Glutamatergic neuron (in vitro differentiated cells): ENCODE data around the gene LDLRAD1. TPM values are rescaled to one million over a fixed set of nuclear protein-coding genes. Genes with fewer than 3 reads are reported as not detected.
"Not testable (repeated sequence)": the region's sequence is repeated elsewhere in the genome, so short reads cannot be mapped to it uniquely, and the experiment has no call there.

Source experiments
- DNase-seq: peaks from one replicate; pipeline ENCODE4 v3.0.0; 2022
- H3K27ac Mint-ChIP-seq: one replicate; pipeline ENCODE4 v1.8.0; 2020; ENCODE audit warnings: mild to moderate bottlenecking, mixed read lengths, inconsistent platforms; ENCODE audit not compliant: unreplicated experiment
- H3K27me3 Mint-ChIP-seq: one replicate; pipeline ENCODE4 v1.8.0; 2020; ENCODE audit warnings: mild to moderate bottlenecking, moderate library complexity, mixed read lengths, inconsistent platforms; ENCODE audit not compliant: unreplicated experiment
- H3K36me3 Mint-ChIP-seq: one replicate; pipeline ENCODE4 v1.8.0; 2020; ENCODE audit warnings: mild to moderate bottlenecking, mixed read lengths, inconsistent platforms; ENCODE audit not compliant: unreplicated experiment
- H3K4me1 Mint-ChIP-seq: one replicate; pipeline ENCODE4 v1.8.0; 2020; ENCODE audit warnings: mild to moderate bottlenecking, low read depth, mixed read lengths, inconsistent platforms; ENCODE audit not compliant: unreplicated experiment
- H3K4me3 Mint-ChIP-seq: one replicate; pipeline ENCODE4 v1.8.0; 2020; ENCODE audit warnings: mild to moderate bottlenecking, mixed read lengths, inconsistent platforms; ENCODE audit not compliant: unreplicated experiment
- H3K9me3 Mint-ChIP-seq: one replicate; pipeline ENCODE4 v1.8.0; 2020; ENCODE audit warnings: mild to moderate bottlenecking, moderate library complexity, mixed read lengths, inconsistent platforms; ENCODE audit not compliant: unreplicated experiment
- total RNA-seq: library from RNA; stranded (reverse); fragmentation: NEBNext Ultra II Directional; extraction: Animal tissue kit (Norgen Biotek cat#: 25700); gene quantifications from one replicate; pipeline ENCODE4 v1.2.1, GENCODE V29; 2021; ENCODE audit not compliant: unreplicated experiment
- TF ChIP-seq, protein P1 (sequence below): fragments of 200-600 bp; sonication (generic); IDR thresholded peaks from one replicate; pipeline ENCODE4 v1.5.0; 2021; ENCODE audit not compliant: partially characterized antibody, unreplicated experiment

LDLRAD1 gene
- total RNA-seq, 1 donor from 2014 or later = not detected

DNA sequence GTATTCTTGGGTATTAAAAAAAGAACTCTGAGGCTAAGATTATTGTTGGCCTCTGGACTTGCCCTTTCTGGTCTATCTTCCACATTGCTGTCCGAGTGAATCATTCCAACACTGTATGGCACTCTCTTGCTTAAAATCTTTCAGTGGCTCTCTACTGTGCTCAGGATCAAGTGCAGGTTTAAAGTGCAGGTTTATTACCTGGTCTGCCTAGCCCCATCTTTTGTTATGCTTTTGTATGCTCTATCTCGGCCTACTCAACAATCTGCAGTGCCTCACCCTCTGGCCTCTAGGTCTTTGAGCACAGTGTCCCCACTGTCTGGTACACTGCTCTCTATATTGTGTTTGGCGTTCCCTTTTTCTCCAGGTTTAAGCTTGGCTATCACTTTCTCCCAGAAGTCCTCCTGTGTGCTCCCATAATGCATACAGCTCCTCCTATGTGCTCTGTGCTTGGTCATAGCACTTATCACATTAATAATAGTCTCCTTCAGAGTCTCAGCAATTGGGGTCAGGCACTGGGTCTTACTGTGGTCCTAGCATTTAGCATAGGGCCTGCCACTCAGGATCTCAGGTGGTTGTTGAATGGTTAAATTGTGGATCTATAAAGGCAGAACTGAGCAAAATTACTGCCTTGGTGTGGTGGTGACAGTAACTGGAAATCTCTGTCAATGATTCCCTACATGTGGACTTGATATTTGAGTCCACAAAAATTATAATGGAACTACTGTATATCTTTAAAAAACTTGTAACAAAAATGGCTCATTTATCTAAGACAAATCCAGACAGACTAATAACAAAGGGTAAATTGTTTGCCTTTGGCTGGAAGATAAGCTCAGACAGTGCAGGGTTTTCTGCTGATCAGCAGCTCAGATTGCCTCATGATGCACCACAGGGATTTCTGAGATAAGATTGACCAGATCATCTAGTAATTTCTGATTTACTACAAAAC is 10.6 kb upstream of the LDLRAD1 start:
- no peak overlapping the region for H3K4me3 Mint-ChIP-seq
- TF ChIP-seq, protein P1, sequence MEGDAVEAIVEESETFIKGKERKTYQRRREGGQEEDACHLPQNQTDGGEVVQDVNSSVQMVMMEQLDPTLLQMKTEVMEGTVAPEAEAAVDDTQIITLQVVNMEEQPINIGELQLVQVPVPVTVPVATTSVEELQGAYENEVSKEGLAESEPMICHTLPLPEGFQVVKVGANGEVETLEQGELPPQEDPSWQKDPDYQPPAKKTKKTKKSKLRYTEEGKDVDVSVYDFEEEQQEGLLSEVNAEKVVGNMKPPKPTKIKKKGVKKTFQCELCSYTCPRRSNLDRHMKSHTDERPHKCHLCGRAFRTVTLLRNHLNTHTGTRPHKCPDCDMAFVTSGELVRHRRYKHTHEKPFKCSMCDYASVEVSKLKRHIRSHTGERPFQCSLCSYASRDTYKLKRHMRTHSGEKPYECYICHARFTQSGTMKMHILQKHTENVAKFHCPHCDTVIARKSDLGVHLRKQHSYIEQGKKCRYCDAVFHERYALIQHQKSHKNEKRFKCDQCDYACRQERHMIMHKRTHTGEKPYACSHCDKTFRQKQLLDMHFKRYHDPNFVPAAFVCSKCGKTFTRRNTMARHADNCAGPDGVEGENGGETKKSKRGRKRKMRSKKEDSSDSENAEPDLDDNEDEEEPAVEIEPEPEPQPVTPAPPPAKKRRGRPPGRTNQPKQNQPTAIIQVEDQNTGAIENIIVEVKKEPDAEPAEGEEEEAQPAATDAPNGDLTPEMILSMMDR = no peak
- H3K27ac Mint-ChIP-seq = no peak overlapping the region
- no peaks in the 10 kb centered on the region for H3K36me3 Mint-ChIP-seq
- H3K27me3 Mint-ChIP-seq = peaks cover 2% of the 10 kb centered on the region
- H3K4me1 Mint-ChIP-seq = no peaks in the 10 kb centered on the region
- H3K9me3 Mint-ChIP-seq = peaks cover 2% of the 10 kb centered on the region
- DNase-seq = no peak

DNA sequence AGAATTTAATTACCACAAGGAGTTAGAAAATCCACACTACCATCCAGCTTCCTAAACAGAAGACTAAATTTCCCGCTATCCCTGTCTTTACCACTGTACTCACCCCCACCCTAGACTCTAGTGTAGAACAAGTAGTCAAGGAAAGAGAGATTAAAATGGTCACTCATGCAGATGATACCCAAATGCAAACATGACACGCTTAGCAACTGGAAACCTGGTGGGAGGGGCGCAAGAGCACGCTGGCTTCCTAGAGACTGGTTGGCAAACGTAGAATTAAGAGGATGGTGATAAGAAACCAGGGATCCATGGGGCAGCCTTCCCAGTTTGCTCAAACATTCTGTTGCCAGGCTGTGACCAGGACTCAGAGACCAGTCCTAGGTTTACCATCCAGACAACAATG is 9.9 kb upstream of the LDLRAD1 start:
- no peak overlapping the region for H3K27ac Mint-ChIP-seq
- H3K4me3 Mint-ChIP-seq = no peak overlapping the region

DNA sequence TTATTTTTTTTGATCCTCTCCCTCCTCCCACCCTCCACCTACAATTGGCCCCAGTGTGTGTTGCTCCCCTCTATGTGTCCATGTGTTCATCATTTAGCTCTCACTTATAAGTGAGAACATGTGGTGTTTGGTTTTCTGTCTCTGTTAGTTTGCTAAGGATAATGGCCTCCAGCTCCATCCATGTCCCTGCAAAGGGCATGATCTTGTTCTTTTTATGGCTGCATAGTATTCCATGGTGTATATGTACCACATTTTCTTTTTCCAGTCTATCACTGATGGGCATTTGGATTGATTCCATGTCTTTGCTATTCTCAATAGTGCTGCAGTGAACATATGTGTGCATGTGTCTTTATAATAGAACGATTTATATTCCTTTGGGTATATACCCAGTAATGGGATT is 6.8 kb upstream of the LDLRAD1 start:
- H3K27me3 Mint-ChIP-seq, H3K9me3 Mint-ChIP-seq, H3K4me1 Mint-ChIP-seq, H3K36me3 Mint-ChIP-seq, DNase-seq, H3K27ac Mint-ChIP-seq, H3K4me3 Mint-ChIP-seq: not testable (repeated sequence)

More for the DNA sequence above, 9.9 kb upstream of the LDLRAD1 start:
- no peaks in the 10 kb centered on the region for H3K36me3 Mint-ChIP-seq
- TF ChIP-seq, protein P1 = no peak
- peaks cover 2% of the 10 kb centered on the region for H3K27me3 Mint-ChIP-seq
- no peaks in the 10 kb centered on the region for H3K4me1 Mint-ChIP-seq
- no peak for DNase-seq
- H3K9me3 Mint-ChIP-seq = peaks cover 2% of the 10 kb centered on the region

DNA sequence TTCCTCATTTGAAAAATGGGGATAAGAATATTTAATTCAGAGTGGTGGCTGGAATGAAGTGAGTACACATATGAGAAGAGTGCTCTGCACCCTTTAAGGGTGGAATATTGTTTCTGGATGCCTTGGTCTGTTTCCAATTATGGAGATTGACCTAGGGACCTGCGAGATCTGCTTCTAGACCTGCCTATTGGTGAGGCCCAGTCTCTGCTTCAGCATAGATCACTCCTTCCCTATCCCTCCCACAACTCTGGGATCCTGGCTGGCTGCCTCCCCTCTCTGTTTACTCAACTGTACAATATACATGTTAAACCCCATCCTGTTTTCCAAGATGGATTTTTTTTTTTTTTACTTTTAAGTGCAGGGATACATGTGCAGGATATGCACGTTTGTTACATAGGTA is 6.4 kb upstream of the LDLRAD1 start:
- TF ChIP-seq, protein P1 = no peak
- Mint-ChIP-seq H3K4me3 (no peak overlapping the region), H3K4me1 (peaks cover 2% of the 10 kb centered on the region), H3K27me3 (peaks cover 3% of the 10 kb centered on the region), H3K27ac (no peak overlapping the region), H3K36me3 (no peaks in the 10 kb centered on the region), H3K9me3 (peaks cover 4% of the 10 kb centered on the region)
- DNase-seq = no peak

DNA sequence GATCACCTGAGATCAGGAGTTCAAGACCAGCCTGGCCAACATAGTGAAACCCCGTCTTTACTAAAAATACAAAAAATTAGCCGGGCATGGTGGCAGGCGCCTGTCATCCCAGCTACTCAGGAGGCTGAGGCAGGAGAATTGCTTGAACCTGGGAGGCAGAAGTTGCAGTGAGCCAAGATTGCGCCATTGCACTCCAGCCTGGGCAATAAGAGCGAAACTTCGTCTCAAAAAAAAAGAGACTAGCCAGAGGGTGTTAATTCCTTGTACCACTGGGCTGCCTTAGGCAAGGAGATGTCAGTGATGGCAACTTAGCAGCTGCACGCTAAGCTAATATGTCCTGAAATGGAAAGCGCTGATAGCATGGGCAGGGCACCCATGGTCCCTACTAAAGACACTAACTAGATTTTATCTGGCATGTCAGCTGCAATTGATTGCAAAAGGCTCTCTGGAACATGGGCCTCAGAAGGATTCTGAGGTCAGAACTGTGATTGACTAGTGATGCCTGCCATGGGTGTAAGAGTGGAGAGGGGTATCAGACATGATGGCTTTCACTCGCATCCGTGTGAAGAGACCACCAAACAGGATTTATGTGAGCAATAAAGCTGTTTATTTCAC is 1.7 kb upstream of the LDLRAD1 start:
- not testable (repeated sequence) for H3K36me3 Mint-ChIP-seq, H3K4me1 Mint-ChIP-seq, H3K27me3 Mint-ChIP-seq, H3K4me3 Mint-ChIP-seq, H3K27ac Mint-ChIP-seq, DNase-seq, H3K9me3 Mint-ChIP-seq

DNA sequence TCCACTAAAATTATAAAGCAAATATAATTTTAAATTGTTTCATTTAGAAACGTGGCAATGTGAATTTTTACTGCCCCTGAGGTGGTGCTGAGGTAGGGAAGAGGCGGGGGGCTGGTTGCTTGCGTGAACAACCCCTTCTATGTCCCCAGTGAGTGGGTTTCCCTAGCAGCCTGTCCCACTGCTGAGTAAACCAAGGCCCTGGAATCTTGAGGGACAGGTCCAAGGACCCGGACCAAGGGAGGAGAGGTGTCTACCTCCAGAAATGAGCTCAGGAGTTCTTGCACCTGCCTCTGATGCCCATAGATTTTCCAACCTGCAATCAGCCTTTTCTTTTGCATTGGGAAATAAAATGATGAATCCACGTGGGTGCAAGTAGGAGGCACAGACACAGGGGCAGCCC is 649 bp upstream of the LDLRAD1 start:
- TF ChIP-seq, protein P1 = no peak
- H3K27me3 Mint-ChIP-seq = peaks cover 1% of the 10 kb centered on the region

More for the DNA sequence above, 649 bp upstream of the LDLRAD1 start:
- peaks cover 2% of the 10 kb centered on the region for H3K4me1 Mint-ChIP-seq
- no peak overlapping the region for H3K4me3 Mint-ChIP-seq
- no peaks in the 10 kb centered on the region for H3K36me3 Mint-ChIP-seq
- peaks cover 2% of the 10 kb centered on the region for H3K9me3 Mint-ChIP-seq
- no peak for DNase-seq
- H3K27ac Mint-ChIP-seq = no peak overlapping the region
